ENCODE data around the gene FAM98B.
"Not testable (repeated sequence)": the region's sequence is repeated elsewhere in the genome, so short reads cannot be mapped to it uniquely, and the experiment has no call there.

Gene FAM98B
- 14.2 to 14.5 reads per million in 2 experiments for total RNA-seq

- peak; percentile 70 for DNase-seq (ENCODE audit: low read depth)
These were observed at the start of gene FAM98B for GRCh38 chr15:38453971-38454695. Gene FAM98B, plus strand, starts transcription at chr15:38454127. Its CDS starts 35 bp downstream, at chr15:38454162.

GRCh38 chr15:38406436-38406835 is 47.5 kb upstream of the FAM98B start:
- DNase-seq (ENCODE audit: low read depth): no peak

GRCh38 chr15:38408576-38408975 is 45.4 kb upstream of the FAM98B start:
- DNase-seq (ENCODE audit: low read depth): no peak

- no peak for DNase-seq (ENCODE audit: low read depth)
These were observed 42.0 kb upstream of the FAM98B start for GRCh38 chr15:38411902-38412301.

GRCh38 chr15:38412466-38412865 is 41.5 kb upstream of the FAM98B start:
- no peak for DNase-seq (ENCODE audit: low read depth)

GRCh38 chr15:38414357-38414756 is 39.6 kb upstream of the FAM98B start:
- no peak for DNase-seq (ENCODE audit: low read depth)

- DNase-seq (ENCODE audit: low read depth): no peak
These were observed 32.7 kb upstream of the FAM98B start for GRCh38 chr15:38421069-38421690.

- DNase-seq (ENCODE audit: low read depth): no peak
These were observed 29.8 kb upstream of the FAM98B start for GRCh38 chr15:38424101-38424552.

GRCh38 chr15:38425269-38425668 is 28.7 kb upstream of the FAM98B start:
- no peak for DNase-seq (ENCODE audit: low read depth)

- DNase-seq (ENCODE audit: low read depth): no peak
These were observed 26.5 kb upstream of the FAM98B start for GRCh38 chr15:38427380-38427779.

- DNase-seq (ENCODE audit: low read depth): no peak
These were observed 23.7 kb upstream of the FAM98B start for GRCh38 chr15:38430106-38430760.

- DNase-seq (ENCODE audit: low read depth): no peak
These were observed 16.9 kb upstream of the FAM98B start for GRCh38 chr15:38436993-38437392.

- not testable (repeated sequence) for DNase-seq (ENCODE audit: low read depth)
These were observed 16.3 kb upstream of the FAM98B start for GRCh38 chr15:38437603-38438002.

- DNase-seq (ENCODE audit: low read depth): no peak
These were observed 15.6 kb upstream of the FAM98B start for GRCh38 chr15:38438031-38438986.

GRCh38 chr15:38440353-38441129 is 13.4 kb upstream of the FAM98B start:
- DNase-seq (ENCODE audit: low read depth): peak; percentile 19

- no peak for DNase-seq (ENCODE audit: low read depth)
These were observed 12.8 kb upstream of the FAM98B start for GRCh38 chr15:38441130-38441519.

- no peak for DNase-seq (ENCODE audit: low read depth)
These were observed 766 bp downstream of the FAM98B start for GRCh38 chr15:38454696-38455090.

- DNase-seq (ENCODE audit: low read depth): no peak
These were observed 1.2 kb downstream of the FAM98B start for GRCh38 chr15:38455092-38455491.

- DNase-seq (ENCODE audit: low read depth): no peak
These were observed 4.7 kb downstream of the FAM98B start for GRCh38 chr15:38458646-38459045.

- no peak for DNase-seq (ENCODE audit: low read depth)
These were observed 5.6 kb downstream of the FAM98B start for GRCh38 chr15:38459480-38459879.

GRCh38 chr15:38460543-38460942 is 6.6 kb downstream of the FAM98B start:
- DNase-seq (ENCODE audit: low read depth): no peak

All from T follicular helper cell (primary cell).